Suppressor macrophage treated with lipopolysaccharide for 1 hour (primary cell): ENCODE data around the gene WDR93.

Experiments
- DNase-seq, 3 donors: peaks; one replicate each; pipeline ENCODE4 v3.0.0-alpha.2; 2020 to 2022

WDR93 gene

DNA sequence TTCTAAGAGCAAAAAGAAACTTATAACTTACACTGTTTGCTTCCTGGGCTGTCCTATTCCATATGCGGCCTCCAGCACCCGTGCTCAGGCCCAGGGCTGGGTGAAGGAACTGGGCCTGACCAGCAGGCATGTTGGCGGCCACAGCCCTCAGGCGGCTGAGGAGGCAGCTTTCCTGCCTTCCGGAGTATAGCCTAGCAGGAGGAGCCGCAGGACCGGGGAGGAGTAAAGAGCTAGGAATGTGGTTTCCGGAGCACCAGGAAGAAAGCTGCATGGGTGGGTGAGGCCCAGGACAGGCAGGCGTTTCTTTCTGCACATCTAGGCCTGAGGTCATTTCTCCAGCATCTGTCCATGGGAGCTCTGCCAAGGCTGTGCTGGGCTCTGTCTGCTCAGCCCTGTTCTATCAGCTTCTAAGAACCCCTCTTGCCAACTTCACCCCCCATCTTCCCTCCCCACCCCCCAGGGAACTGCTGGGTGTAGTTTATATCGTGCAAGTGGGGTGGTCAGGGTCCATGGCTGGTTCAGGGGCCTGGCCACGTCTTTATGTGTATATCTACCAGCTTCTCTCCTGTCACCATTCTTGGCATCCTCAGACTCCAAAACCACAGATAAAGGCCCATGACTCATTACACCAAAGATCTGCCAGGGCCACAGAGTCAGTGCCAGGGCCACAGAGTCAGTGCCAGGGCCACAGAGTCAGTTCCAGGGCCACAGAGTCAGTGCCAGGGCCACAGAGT is 27.6 kb upstream of the WDR93 start:
- peak in 2 of 3 donors; percentile 20 to 22 for DNase-seq

- DNase-seq: no peak
Observed at GRCh38 chr15:89664441-89665350, 25.9 kb upstream of the WDR93 start.

GRCh38 chr15:89665449-89666181 is 25.0 kb upstream of the WDR93 start:
- DNase-seq: peak; percentile 65 to 78 (median 71)

- DNase-seq: no peak
Observed at GRCh38 chr15:89666184-89666857, 24.3 kb upstream of the WDR93 start.

GRCh38 chr15:89666858-89667705 is 23.5 kb upstream of the WDR93 start:
- DNase-seq: no peak

DNA sequence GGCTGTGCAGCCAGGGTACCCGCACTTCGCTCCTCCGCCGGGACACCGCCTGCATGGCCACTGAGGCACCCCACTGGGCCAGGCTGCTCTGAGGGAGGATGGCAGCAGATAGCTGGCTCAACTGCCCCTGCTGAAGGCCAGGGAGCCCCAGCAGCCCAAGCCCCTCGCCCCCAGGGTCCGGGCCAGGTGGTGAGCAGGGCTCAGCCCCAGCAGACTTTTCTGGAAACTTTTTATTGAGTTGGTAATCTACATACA is 23.0 kb upstream of the WDR93 start:
- DNase-seq: no peak

- DNase-seq: no peak
Observed at GRCh38 chr15:89668171-89668570, 22.4 kb upstream of the WDR93 start.

- DNase-seq: no peak
Observed at GRCh38 chr15:89669309-89669865, 21.2 kb upstream of the WDR93 start.

DNA sequence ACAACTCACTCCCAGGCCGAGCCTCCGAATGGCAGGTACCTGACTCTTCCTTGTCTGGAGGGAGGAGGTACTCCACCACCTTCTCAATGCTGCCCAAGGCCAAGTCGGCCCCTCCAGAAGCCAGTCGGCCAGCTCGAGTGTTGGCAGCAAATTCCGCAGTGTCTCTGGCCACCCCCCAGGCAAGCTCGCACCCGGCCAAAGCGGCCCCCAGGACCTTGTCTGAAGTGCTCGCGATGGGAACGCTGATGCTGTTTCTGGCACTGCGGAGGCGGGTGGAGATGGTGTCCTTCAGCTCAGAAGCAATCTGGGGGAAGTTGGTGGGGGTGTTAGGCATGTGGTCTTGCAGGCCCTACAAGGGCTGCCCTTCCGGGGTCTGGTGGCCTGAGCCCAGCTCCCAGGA is 20.7 kb upstream of the WDR93 start:
- DNase-seq: no peak

- DNase-seq: no peak
Observed at GRCh38 chr15:89670971-89671560, 19.5 kb upstream of the WDR93 start.

- no peak for DNase-seq
Observed at GRCh38 chr15:89671687-89672086, 18.9 kb upstream of the WDR93 start.

DNA sequence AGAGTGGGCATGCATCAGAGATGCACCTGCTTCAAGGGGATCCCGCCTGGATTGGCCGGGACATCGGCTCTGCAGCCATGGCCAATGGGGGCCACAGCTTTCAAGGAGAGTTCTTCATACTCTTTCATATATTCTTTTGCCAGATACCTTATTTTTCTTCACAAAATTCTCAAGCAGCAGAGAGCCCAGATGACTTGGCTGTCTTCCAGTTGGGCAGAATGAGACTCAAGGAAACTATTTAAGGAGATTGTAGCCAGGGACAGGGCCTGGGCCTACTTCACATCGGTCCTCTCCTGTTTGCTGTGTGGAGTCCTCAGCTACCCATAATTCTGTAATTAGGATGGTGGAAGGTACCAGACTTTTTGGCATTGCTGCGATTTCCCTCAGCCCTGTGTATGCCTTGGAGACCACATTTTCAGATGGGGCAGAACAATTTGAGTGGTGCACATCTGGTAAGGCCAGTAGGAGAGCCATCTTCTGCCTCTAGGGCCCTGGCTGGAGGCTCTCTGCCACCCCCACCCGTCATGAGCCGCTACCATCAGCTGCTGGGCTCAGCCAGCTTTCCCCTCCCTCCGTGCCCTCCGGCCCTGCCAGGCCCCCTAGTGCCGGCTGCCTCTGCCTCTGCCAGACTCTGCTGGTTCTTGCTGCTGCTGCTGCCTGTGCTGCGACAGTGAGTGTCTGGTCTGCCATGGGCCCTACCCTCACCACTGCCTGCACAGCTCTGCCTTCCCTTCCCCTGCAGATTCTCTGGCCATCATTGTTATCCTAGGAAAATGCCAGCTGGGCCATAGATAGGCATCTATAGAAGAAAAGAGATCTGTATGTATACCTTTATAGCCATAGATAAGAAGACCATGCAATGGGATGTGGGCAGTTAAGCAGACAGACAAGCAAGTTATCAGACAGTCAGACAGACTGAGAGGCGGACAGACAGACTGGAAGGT is 18.1 kb upstream of the WDR93 start:
- no peak for DNase-seq

GRCh38 chr15:89673165-89673512 is 17.5 kb upstream of the WDR93 start:
- DNase-seq: peak in 2 of 3 donors; percentile 19 to 43

DNA sequence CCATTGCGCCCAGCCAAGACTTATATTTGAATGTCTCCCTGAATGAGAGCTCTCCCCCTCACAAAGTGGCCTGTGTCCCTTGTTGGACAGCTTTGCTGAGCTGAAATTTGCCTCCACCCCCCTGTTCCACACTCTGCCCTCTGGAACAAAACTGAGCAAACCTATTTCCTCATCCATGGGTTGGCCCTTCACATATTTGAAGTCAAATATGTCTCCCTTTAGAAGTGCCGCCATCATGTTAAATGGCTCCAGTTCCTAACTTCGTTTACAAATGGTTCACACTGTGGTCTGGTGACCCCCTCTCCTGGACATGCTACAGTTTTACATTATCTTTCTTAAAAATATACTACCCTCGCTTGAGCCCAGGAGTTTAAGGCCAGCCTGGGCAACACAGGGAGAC is 16.1 kb upstream of the WDR93 start:
- DNase-seq: no peak

GRCh38 chr15:89675606-89676005 is 15.0 kb upstream of the WDR93 start:
- no peak for DNase-seq

DNA sequence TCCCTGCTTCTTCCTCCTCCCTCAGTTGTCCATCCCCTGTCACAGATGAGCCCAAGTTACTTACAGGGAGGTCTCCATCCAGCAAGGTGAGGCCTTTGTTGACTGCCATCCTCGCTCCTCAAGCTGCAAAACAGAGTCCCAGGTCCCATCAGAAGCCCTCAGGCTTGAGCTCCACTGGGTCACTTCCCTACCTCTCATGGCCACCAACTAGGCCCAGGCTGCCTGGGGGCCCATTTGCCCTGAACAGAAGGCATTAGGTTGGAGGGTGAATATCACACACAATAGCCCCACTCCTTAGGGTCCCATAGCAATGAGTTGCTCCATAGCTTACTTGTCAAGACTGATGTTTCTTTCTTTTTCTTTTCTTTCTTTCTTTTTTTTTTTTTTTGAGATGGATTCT is 13.2 kb upstream of the WDR93 start:
- no peak for DNase-seq

DNA sequence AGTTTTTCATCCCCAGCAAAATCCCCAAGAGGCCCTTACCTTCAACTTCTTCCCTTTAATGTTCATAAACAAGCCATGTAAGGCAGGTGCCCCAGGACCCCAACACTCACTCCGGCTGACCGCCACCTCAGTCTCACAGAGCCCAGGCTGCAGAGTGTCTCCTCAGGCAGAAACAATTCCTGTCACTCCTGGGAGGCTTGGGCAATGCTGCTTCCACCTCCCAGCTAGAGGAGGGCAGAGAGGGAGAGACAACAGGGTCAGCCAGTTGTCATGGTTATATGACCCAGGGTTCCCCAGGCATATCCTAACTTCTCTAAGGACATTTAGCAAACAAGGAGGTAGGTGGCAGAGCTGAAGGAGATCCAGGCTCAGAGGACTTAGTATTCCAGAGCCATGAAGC is 11.4 kb upstream of the WDR93 start, which contains the start of gene PLIN1:
Gene PLIN1, minus strand, starts transcription at position 156 of the 400 bp plus-strand sequence. CDS start 1,878 bp downstream, outside the sequence.
- no peak for DNase-seq

DNA sequence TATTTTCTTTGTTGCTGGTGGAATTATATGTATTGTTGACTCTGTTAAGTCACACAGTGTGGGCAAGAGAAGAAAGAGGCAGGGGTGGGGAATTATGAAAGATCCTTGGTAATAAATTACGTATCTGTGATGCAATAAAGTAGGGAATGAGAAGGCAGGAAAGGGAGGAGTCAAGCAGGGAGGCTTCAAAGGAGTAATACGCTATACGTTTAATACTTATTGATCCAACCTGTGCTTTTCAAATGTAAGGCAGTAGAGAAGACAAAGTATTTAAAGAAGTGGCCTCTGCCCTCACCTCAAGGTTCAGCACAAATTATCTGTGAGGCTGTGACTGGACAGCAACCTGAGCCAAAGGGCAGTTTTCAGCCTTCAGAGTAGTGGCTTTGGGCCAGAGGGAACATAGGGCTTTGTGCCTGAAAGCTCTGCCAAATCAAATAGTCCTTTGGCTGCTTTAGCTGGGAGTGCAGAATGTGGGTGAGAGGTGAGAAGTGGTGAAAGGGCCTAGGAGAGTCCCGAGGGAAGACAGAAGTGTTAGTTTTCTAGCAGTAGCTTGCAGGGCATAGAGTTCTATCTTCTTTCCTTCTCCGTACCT is 10.2 kb upstream of the WDR93 start:
- DNase-seq: no peak

- no peak for DNase-seq
Observed at GRCh38 chr15:89681146-89681545, 9.5 kb upstream of the WDR93 start.

DNA sequence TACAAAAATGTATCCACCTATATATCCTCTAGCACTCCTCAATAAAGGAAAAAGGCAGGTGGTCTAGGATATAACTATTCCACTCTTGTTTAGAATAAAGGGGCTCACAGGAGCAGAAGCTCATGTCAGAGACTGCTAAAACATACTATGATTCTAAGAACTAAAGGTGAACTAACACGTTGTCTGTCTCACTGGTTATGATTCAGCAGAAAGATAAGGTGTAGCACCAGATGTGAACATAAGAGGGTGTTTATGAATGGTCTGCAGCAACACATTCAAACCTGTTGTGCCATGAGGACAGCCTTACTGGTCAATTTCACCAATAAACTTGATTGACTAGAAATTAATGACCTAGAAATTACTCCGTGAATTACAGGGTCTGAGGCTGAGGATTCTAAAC is 4.6 kb upstream of the WDR93 start:
- no peak for DNase-seq
